ENCODE measurements around the gene FAM171A1.
"Not testable (repeated sequence)": the region's sequence is repeated elsewhere in the genome, so short reads cannot be mapped to it uniquely, and the experiment has no call there.

FAM171A1 gene

DNA sequence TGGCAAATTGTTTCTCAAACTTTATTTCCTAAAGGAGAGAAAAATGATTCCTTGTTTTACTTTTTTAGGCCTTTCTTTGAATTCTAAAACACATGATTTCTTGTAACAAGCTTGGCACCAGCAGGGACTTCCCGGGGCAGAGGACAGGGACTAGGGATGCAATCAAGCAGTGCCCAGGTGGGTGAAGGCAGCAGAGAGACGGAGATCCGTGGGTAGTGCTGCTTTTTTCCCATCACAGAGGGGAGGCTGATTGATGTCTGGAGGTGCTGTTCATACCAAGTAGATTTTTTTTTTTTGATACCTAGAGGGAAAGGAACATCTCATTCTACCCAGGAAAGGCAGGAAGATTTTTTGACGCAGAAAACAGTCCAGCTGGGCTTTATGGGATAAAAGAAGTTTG lies 91.9 kb downstream of the FAM171A1 start:
- no peak for DNase-seq

DNA sequence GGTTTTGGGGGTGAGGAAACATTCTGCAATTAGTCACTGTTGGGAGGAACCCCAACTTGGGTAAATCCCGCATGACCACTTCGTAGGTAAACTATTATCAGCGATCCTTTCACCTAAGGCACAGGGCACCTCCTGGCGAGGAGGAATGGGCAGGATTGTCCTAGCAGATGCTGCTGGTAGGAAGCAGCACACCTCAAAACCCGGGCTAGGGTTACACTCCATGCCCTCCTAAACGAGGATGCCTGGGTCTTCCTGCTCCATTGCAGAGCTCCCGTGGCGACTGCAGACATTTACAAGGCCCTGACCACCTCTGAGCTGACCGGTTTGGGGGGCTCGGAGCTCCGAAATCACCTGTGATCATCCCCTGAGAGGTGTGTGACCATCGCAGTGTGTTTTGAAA lies 92.3 kb downstream of the FAM171A1 start:
- DNase-seq: no peak

DNA sequence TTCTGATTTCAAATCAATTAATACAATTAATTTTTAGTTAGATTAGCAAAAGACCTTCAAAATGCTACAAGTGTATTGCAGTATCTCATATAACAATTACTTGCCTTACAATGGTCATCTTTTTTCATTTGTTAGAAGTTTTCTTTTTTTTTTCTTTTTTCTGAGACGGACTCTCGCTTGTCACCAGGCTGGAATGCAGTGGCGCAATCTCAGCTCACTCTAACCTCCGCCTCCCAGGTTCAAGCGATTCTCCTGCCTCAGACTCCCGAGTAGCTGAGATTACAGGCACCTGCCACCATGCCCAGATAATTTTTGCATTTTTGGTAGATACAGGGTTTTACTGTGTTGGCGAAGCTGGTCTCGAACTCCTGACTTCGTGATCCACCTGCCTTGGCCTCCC lies 95.0 kb downstream of the FAM171A1 start:
- not testable (repeated sequence) for DNase-seq

DNA sequence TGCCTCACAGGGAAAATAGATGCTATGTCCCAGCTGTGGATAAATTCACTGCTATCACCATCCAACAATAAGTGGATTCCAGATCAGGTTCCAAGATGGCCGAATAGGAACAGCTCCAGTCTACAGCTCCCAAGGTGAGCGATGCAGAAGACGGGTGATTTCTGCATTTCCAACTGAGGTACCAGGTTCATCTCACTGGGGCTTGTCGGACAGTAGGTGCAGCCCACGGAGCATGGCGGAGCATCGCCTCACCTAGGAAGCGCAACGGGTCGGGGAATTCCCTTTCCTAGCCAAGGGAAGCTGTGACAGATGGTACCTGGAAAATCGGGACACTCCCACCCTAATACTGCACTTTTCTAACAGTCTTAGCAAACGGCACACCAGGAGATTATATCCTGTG lies 101.3 kb downstream of the FAM171A1 start:
- not testable (repeated sequence) for DNase-seq

DNA sequence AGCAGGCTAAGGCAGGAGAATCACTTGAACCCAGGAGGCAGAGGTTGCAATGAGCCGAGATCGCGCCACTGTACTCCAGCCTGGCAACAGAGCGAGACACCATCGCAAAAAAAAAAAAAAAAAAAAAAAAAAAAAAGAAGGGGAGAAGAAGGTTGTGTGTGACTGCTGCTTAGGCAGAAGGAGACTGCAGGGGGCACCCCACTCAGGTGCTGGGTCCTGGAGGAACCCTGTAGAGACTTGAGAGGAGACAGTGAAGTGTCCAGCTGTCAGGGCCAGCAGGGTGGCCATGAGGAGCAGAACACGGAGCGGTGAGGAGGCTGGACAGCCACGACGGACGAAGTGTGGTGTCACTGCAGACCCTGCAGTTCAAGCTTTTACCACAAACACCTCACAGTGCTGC lies 103.6 kb downstream of the FAM171A1 start:
- DNase-seq: no peak

DNA sequence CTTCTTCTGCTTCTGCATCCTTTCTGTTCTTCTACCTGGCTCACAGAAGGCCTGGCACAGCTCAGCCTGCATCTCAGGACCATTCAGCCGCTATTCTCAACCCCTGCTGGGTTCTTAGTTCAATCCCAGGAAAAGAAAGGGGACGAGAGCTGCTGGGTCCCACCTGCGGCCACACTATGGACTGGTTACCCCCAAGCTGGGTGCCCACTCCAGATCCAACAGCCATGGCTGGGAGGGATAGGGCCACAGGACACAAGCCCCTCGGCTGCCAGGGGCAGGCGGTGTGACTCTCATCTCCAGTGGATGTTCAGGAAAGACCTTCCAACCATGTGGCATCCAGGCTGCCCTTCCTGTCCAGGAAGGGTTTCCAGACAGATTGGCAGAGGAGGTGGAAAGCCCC lies 105.0 kb downstream of the FAM171A1 start:
- DNase-seq: no peak

DNA sequence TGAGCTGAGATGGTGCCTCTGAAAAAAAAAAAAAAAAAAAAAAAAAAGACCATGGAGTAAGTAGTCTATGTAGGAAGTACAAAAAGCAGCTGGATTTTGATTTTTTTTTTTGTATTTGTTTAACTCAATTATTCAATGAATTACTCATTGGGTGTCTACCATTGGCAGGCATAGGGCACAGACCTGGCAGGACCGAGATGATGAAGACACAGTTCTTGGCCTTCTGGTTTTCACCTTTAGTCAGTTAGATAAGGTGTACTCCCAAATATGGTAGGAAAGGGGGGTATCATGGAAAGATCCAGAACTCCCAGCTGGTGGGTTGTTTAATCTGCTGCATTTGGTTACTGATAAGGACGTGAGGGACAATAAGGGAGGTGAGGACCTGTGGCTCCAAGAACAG lies 105.5 kb downstream of the FAM171A1 start:
- no peak for DNase-seq

DNA sequence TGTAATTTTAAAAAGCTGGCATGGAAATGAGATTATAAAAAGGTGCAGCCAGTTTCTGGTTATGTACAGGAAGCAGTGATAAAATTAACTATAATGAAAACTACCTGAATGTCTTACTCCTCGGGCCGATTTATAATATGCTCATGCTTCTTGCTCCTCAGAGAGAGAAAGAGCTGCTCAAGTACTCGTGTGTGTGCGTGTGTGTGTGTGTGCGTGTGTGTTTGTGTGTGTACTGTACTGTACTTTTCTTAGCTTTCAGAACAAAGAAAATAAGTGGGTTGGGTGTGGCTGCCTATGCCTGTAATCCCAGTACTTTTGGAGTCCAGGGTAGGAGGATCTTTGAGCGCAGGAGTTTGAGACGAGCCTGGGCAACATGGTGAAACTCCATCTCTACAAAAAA lies 106.0 kb downstream of the FAM171A1 start:
- no peak for DNase-seq

DNA sequence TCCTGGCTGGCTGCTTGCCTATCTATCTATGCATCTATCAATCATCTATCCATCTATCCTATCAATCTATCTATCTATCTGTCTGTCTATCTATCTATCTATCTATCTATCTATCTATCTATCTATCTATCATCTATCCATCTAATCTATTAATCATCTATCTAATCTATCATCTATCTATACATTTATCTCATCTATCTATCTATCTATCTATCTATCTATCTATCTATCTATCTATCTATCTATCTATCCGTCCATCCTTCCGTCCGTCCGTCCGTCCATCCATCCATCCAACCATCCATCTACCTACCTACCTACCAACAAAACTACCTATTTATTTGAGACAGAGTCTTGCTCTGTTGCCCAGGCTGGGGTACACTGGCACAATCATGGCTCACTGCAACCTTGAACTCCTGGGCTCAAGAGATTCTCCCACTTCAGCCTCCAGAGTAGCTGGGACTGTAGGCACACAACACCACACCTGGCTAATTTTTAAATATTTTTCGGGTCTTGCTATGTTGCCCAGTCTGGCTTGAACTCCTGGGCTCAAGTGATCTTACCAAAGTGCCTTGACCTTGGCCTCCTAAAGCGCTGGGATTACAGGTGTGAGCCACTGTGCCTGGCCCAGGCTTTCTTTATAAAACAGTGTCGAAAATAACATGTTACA lies 107.3 kb downstream of the FAM171A1 start:
- no peak for DNase-seq

DNA sequence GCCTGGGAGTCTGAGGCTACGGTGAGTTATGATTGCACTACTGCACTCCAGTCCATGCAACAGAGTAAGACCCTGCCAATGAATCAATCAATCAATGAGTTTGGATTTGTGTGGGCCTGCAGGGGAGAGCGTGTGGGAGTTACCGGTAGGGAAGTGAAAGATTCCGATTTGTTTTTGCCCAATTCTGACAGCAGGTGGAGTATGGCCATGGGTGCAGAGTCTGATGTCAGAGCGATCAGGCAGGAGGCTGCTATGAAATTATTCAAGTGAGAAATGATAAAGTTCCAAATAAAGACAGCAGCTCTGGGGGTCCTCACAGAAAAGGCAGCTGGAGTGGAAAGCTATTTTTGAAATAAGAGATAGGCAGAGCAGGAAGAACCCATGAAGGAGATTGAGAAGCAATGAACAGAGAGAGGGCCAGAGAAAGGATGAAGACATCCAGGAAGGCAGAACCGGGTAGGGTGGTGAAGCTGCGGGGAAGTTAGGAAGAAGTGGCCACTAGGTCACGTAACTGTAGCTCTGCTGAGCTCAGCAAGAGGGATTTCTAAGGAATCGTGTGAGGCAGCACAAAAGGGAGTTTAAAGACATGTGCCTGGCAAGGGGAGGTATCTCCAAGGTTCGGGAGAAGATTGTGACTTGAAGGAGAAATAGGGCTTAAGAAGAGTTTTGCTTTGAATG lies 108.9 kb downstream of the FAM171A1 start:
- DNase-seq: no peak

DNA sequence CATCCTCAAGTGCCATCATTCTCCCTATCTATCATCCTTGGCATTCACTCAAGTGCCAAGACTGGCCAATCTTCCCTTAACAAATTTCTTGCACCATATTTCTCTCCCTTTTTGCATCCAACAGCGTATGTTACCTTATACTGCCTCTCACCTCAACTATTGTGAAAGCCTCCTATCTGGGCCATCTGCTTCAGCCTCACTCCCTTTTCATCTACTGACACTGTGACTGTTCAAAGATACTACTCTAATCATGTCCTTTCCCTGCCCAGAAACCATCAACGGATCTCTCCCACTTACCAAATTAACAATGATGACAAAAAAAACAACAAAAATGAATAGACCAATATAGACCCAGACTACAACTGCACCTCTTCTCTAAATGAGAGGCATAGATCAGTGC lies 112.0 kb downstream of the FAM171A1 start:
- DNase-seq: no peak

DNA sequence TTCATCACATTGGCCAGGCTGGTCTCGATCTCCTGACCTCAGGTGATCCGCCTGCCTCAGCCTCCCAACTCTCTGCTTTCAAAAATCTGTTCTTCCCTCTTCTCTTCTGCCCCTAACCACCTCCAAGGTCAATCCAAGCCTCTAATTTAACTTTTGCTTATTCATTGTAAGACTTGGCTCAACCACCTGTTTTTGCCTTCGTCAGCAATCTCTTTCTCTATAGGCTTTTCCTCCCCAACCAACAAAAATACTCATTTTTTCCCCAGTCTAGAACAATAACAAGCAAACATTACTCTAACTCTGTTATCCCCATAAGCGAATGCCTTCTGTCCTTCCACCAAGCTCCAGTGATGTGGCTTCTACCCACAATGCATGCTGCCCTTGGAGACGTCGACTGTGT lies 112.8 kb downstream of the FAM171A1 start:
- DNase-seq: no peak

DNA sequence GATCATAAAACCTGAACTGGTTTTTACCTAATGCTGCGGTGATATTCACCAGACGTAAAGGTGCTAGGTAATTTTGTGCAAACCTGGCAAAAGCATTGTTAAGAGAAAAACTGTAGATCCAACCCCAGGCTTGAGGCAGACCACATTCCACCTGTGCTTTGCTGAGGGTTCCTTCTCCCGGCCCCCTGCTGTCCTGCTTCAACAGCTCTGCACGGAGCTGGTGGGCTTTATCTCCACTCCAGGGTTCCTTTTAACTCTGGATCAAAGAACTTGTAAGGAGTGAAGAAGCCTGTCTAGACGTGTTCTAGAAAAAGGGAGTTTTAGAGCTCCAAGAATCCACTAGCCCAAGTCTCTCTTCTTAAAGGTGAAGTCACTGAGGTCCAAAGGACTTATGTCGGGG lies 115.1 kb downstream of the FAM171A1 start:
- no peak for DNase-seq

DNA sequence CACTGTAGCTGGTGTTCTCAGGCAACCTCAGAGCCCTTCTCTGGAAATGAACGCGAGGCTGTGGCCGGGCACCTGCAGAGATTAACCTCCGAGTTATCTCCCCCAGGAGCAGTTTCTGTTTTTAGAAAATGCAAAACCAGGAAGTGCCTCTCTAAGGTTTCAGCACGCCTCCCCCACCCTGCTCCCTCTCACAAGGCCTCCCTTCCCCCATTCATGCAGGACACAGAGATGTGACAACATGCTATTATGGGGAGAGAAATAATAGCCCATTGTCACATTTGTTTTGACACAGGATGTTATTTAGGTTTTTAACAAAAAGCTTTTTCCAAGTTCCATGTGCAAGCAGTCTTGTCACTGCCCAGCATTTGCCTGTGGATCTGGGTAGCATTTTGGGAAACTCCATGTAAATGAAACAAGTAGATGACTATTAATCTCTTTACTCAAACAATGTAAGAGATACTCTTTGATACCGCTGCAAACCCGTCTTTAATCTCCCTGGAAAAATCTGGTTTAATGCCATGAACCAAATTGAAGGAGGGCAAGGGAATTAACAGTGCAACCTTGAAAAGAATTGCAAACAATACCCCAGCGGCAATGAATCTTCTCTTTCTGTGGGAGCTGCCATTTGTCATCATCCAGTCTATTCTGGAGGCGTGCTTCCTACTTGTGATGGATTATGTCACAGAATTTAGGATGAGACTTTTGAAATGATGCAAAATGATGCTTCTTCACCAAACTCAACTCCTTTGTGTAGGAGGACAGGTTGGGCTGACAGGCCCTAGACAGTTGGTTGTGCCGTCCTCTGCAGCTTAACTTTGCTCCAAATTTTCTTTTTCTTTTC lies 116.1 kb downstream of the FAM171A1 start:
- no peak for DNase-seq

DNA sequence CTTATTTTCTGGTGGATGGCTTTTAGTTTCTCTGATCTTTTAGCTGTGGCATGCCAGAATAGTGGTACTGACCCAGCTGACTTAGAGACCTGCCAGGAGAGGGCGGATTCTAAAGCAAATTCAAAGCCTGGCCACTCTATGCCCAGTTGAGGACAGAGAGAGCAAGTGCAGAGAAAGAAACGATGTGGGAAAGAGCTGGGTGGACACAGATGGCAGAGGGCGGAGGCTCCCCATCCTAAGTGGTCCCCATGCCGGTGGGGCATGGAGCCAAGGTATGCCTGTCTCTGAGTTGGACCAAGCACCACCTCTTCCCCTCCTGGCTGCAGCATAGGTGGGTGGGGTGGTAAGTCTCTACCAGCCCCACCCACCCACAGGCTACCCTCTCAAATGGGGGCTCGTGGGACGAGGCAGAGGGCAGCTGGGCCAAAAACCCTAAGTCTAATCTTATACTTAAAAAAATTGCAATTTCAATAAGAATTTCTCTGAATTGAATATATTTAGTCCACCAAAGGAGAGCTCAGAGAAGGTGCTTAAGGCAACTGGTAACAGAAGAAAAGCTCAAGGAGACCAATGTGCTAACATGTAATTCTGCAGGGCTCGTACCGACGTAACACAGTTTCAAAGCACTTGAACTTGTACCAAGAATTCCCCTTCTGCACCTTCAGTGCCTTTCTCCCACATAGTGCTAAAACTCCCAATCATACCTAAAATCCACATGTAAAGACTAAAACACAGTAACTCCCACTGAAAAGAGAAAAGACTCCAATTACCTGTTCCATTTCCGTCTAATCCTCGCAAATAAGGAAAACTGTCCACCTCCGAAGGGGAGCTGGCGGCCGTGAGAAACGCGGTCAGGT lies 116.9 kb downstream of the FAM171A1 start:
- no peak for DNase-seq

DNA sequence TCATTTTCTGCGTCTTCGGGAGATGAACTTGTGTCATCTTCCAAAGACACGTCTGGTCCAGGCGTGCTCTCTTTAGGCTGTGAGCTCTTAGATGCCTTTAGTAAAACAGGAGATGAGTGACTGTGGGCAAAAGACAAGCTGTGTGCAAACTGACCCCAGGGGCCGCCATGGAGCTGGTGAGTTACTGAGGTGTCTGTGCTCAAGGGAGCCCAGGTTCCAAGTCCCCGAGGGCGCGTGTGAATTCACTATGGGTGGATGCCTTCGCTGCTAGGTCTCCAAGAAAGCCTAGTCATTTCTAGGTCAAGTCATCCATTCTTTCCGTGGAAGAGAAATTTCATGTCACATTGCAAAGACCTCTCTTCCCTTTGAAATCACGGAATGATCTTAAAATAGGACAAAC lies 118.7 kb downstream of the FAM171A1 start:
- DNase-seq: no peak

DNA sequence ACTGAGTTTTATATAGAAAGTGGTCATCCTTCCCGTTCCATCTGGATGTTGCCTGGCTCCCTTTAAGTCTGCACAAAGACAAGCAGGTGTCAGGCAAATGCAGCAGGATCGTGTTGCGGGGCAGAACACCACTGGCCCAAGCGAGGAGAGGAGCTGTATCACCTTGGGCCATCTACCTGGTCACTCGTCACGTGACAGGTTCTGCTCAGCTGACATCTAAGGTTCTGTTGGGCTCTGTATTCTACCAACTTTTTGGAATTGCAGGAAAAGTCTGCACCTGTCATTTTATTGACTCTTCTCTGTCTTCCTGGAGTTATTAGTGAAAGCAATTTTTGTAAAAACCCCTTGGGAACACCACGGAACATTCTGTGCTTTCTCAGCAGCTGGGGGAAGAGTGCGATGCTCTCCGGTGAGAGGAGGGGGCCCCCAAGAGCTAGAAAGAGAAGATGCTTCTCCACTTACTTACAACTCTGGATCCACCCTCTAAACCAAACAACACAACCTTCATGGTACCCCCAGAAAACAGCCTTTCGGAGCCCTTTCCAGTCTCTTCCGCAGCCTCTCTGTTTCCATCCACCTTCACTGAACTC lies 119.2 kb downstream of the FAM171A1 start:
- no peak for DNase-seq

DNA sequence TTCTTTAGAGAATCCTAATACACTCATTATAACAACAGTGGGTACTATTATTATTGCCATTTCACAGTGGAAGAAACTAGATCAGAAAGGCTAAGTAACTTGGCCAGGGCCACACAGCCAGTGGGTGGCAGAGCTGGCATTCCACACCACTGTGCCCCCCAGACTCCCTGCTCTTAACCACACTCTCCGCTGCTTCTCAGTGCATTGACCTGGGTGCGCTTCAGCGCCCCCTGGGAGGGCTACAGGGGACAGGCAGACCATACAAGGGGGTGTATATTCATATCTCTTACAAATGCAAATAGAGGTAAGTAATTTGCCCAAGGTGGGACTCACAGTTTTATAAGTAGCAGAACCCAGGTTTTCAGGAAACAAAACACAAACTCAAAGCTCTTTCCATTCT lies 125.6 kb downstream of the FAM171A1 start:
- DNase-seq: no peak

DNA sequence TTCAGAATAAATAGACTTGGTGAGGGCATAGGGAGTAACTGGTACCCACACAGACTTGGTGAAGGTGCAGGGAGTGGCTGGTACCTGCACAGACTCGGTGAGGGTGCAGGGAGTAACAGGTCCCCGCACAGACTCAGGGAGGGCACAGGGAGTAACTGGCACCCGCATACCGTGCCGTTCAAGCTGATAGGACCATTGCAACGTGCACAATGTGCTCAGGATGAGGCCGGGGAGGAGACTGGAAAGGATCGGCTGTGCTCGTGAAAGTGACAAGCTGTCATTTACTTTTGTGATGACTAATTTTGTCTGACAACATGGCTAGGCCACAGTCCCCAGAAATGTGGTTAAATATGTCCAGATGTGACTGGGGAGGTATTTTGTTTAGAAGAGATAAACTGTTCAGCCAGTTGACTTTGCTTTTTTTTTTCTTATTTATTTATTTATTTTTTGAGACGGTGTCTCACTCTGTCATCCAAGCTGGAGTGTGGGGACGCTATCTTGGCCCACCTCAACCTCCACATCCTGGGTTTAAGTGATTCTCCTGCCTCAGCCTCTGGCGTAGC lies 126.4 kb downstream of the FAM171A1 start:
- DNase-seq: no peak

DNA sequence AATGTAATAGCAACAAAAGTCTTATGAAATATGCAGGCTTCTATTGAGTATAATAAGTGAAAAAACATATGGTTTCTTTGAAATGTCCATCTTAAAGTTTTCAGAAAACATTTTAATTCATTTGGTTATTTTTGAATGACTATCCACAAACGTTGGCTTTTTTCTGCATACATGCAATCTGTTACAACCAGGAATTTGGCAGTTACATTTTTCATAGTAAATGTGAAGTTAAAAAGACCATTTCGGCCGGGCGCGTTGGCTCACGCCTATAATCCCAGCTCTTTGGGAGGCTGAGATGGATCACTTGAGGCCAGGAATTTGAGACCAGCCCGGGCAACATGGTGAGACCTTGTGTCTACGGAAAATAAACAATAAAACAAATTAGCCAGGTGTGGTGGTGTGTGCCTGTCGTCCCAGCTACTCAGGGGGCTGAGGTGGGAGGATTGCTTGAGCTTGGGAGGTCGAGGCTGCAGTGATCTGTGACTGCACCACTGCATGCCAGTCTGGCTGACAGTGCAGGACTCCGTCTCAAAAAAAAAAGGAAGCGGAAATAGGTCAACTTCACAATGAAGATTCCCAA lies 128.7 kb downstream of the FAM171A1 start:
- no peak for DNase-seq

DNA sequence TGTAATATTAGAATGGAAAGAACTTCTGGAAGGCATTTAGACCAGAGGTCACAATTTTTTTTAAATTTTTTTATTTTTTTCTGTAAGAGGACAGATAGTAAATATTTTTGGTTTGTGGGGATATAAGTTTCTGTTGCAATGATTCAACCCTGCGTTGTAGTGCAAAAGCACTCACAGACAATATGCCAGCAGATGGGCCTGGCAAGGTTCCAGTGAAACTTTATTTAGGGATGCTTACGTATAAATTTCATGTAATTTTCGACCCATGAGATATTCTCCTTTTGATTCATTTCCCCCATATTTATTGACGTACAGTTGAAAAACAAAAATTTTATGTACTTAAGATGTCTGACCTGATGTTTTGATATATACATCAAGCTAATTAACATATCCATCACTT lies 129.8 kb downstream of the FAM171A1 start:
- no peak for DNase-seq
